IMR-90 (cell line): ENCODE results near the gene MLEC. TPM values are rescaled to one million over a fixed set of nuclear protein-coding genes. Genes with fewer than 3 reads are reported as not detected.

Source experiments
- ATAC-seq: fragments of 200-7000 bp; cut with Tn5 transposase; 2 replicates; pipeline ENCODE4 v1.9.1; 2020; ENCODE audit warnings: low read depth, mild to moderate bottlenecking, moderate library complexity
- BruUV-seq: library from RNA; stranded (reverse); fragments of 400-500 nt; replicated peaks from 2 replicates; lab custom pipeline; 2021; lab: Mats Ljungman, UMichigan
- CTCF ChIA-PET: fragments of 300-600 bp; formaldehyde crosslinking; extraction: SDS; loops from one replicate; lab custom pipeline; 2021; ENCODE audit warnings: antibody characterized with exemption; lab: Yijun Ruan, JAX
- POLR2A ChIA-PET: fragments of 300-600 bp; sonication (Branson Sonifier 250); formaldehyde crosslinking; loops from one replicate; lab custom pipeline; 2022; ENCODE audit warnings: antibody characterized with exemption; ENCODE audit not compliant: unreplicated experiment; lab: Charles Lee
- DNase-seq: peaks from one replicate; pipeline ENCODE4 v3.0.0; 2013
- H2AFZ ChIP-seq: replicated peaks from 2 replicates; pipeline ENCODE3; 2013; ENCODE audit warnings: low read length, mild to moderate bottlenecking; ENCODE audit not compliant: poor library complexity
- H2AK5ac ChIP-seq: 2 replicates; pipeline ENCODE4 v1.6.1; 2013; ENCODE audit warnings: low read depth, low read length, inconsistent platforms
- H2AK9ac ChIP-seq: replicated peaks from 2 replicates; pipeline ENCODE3; 2013; ENCODE audit warnings: mild to moderate bottlenecking, low read depth, low read length, moderate library complexity; ENCODE audit not compliant: poor library complexity
- H2BK120ac ChIP-seq: 2 replicates; pipeline ENCODE4 v1.6.1; 2013; ENCODE audit warnings: low read depth, low read length, inconsistent platforms
- H2BK15ac ChIP-seq: 3 replicates; pipeline ENCODE4 v1.6.1; 2013; ENCODE audit warnings: low read depth, low read length, inconsistent platforms
- H2BK20ac ChIP-seq: 2 replicates; pipeline ENCODE4 v1.6.1; 2013; ENCODE audit warnings: low read depth, mild to moderate bottlenecking, inconsistent platforms, low read length, moderate library complexity
- H2BK5ac ChIP-seq: 2 replicates; pipeline ENCODE4 v1.6.1; 2013; ENCODE audit warnings: mild to moderate bottlenecking, low read depth, low read length, inconsistent platforms; ENCODE audit not compliant: poor library complexity, severe bottlenecking
- H3K14ac ChIP-seq: replicated peaks from 2 replicates; pipeline ENCODE4 v1.6.1; 2013; ENCODE audit warnings: low read depth, low read length, inconsistent platforms
- H3K18ac ChIP-seq: 2 replicates; pipeline ENCODE4 v1.6.1; 2013; ENCODE audit warnings: low read depth, low read length, control low read depth
- H3K23ac ChIP-seq: 2 replicates; pipeline ENCODE4 v1.6.1; 2013; ENCODE audit warnings: low read depth, low read length, inconsistent platforms
- H3K27ac ChIP-seq: 2 replicates; pipeline ENCODE4 v1.5.1; 2013; ENCODE audit warnings: mild to moderate bottlenecking, control low read depth, low read length; ENCODE audit not compliant: insufficient read depth
- H3K27me3 ChIP-seq: 2 replicates; pipeline ENCODE4 v1.6.1; 2013; ENCODE audit warnings: low read length; ENCODE audit not compliant: control insufficient read depth, insufficient read depth
- H3K36me3 ChIP-seq: 2 replicates; pipeline ENCODE4 v1.6.1; 2013; ENCODE audit warnings: low read length, mixed read lengths; ENCODE audit not compliant: control insufficient read depth, insufficient read depth
- H3K4ac ChIP-seq: 2 replicates; pipeline ENCODE4 v1.6.1; 2013; ENCODE audit warnings: low read depth, low read length, inconsistent platforms
- H3K4me1 ChIP-seq: 2 replicates; pipeline ENCODE4 v1.6.1; 2013; ENCODE audit warnings: low read length, mixed read lengths; ENCODE audit not compliant: control insufficient read depth, insufficient read depth
- H3K4me2 ChIP-seq: 2 replicates; pipeline ENCODE4 v1.6.1; 2013; ENCODE audit warnings: low read depth, mild to moderate bottlenecking, control low read depth, low read length, moderate library complexity
- H3K4me3 ChIP-seq: 2 replicates; pipeline ENCODE4 v1.5.1; 2013; ENCODE audit warnings: low read depth, mild to moderate bottlenecking, control low read depth, low read length, moderate library complexity; ENCODE audit not compliant: insufficient read depth
- H3K56ac ChIP-seq: 2 replicates; pipeline ENCODE4 v1.6.1; 2013; ENCODE audit warnings: low read length, inconsistent platforms; ENCODE audit not compliant: insufficient read depth; ENCODE audit errors: extremely low read depth
- H3K79me1 ChIP-seq, 2 experiments: 2 replicates each; pipeline ENCODE4 v1.6.1; 2013; ENCODE audit warnings: low read length in 2 of 2, inconsistent platforms in 1 of 2, low read depth in 1 of 2
- H3K9ac ChIP-seq: 2 replicates; pipeline ENCODE4 v1.6.1; 2013; ENCODE audit warnings: low read depth, low read length, control low read depth
- H3K9me1 ChIP-seq: 2 replicates; pipeline ENCODE4 v1.6.1; 2013; ENCODE audit warnings: low read length, inconsistent platforms; ENCODE audit not compliant: insufficient read depth
- H3K9me3 ChIP-seq: 2 replicates; pipeline ENCODE4 v1.6.1; 2013; ENCODE audit warnings: low read length; ENCODE audit not compliant: control insufficient read depth, insufficient read depth
- H4K20me1 ChIP-seq: 2 replicates; pipeline ENCODE4 v1.6.1; 2013; ENCODE audit warnings: low read length, inconsistent platforms; ENCODE audit not compliant: insufficient read depth
- H4K5ac ChIP-seq: 2 replicates; pipeline ENCODE4 v1.6.1; 2013; ENCODE audit warnings: mild to moderate bottlenecking, low read depth, low read length, control low read depth
- H4K8ac ChIP-seq, 2 experiments: 2 replicates each; pipeline ENCODE4 v1.6.1; 2013; ENCODE audit warnings: low read depth in 2 of 2, low read length in 2 of 2, control low read depth in 1 of 2, inconsistent platforms in 1 of 2
- H4K91ac ChIP-seq: 2 replicates; pipeline ENCODE4 v1.6.1; 2013; ENCODE audit warnings: low read depth, low read length, inconsistent platforms; ENCODE audit not compliant: insufficient read depth
- BHLHE40 ChIP-seq: fragments of 150-350 bp; IDR thresholded peaks from 2 replicates; pipeline ENCODE4 v1.6.1; 2016; ENCODE audit warnings: mild to moderate bottlenecking, low read depth, low read length
- CHD1 ChIP-seq: IDR thresholded peaks from 2 replicates; pipeline ENCODE4 v1.6.1; 2012; ENCODE audit warnings: low read depth, low read length, improper control_type of control experiment
- FOS ChIP-seq: fragments of 150-350 bp; IDR thresholded peaks from 2 replicates; pipeline ENCODE4 v1.6.1; 2016; ENCODE audit warnings: low read depth, low read length
- MAFK ChIP-seq: IDR thresholded peaks from 2 replicates; pipeline ENCODE4 v1.6.1; 2012; ENCODE audit warnings: low read depth, low read length, improper control_type of control experiment
- NFE2L2 ChIP-seq: fragments of 150-350 bp; IDR thresholded peaks from 2 replicates; pipeline ENCODE4 v1.6.1; 2016; ENCODE audit warnings: low read depth, mild to moderate bottlenecking, low read length
- RCOR1 ChIP-seq: IDR thresholded peaks from 2 replicates; pipeline ENCODE4 v1.6.1; 2012; ENCODE audit warnings: mild to moderate bottlenecking, low read length, improper control_type of control experiment; ENCODE audit not compliant: insufficient replicate concordance
- USF2 ChIP-seq: fragments of 150-350 bp; IDR thresholded peaks from 2 replicates; pipeline ENCODE4 v1.6.1; 2017; ENCODE audit warnings: mild to moderate bottlenecking, antibody characterized with exemption, low read length, low read depth
- WGBS, 2 experiments: methylation state at CpG; one replicate each; pipeline versions ENCODE4 v1.1.5 to v1.1.7; 2013; ENCODE audit warnings: missing lambda C conversion rate in 2 of 2; ENCODE audit not compliant: insufficient read length in 1 of 2; ENCODE audit errors: extremely low coverage in 2 of 2; 5-methylcytosine and 5-hydroxymethylcytosine counted together
- dilution Hi-C: fragments of 300-500 bp; cut with HindIII; formaldehyde crosslinking; loops from one replicate; pipeline ENCODE4 v1.14.3; 2018; ENCODE audit warnings: low sequenced_read_pairs; ENCODE audit not compliant: unreplicated experiment
- in situ Hi-C: fragments of 300-500 bp; cut with MboI; formaldehyde crosslinking; loops from 3 replicates; pipeline ENCODE4 v1.14.3; 2019; ENCODE audit warnings: low sequenced_read_pairs, inconsistent platforms, mixed read lengths
- intact Hi-C: fragments of 100-400 bp; cut with micrococcal nuclease; formaldehyde crosslinking; loops from 2 replicates; pipeline ENCODE4 v1.10.0; 2022
- polyA plus RNA-seq, 3 experiments: library from polyadenylated mRNA; depleted of rRNA; stranded (reverse); fragments of >200 nt; gene quantifications; 2 replicates each; pipeline ENCODE4 v1.2.3, GENCODE V29; 2012; ENCODE audit warnings: low replicate concordance in 1 of 3
- total RNA-seq: library from RNA; depleted of rRNA; stranded (reverse); fragments of >200 nt; gene quantifications from 2 replicates; pipeline ENCODE4 v1.2.3, GENCODE V29; 2012

MLEC gene
- total and polyA plus RNA-seq, 2 of the 4 experiments (the other 2 are of a cell fraction) = 44.1 to 137 TPM

- H3K4me2 ChIP-seq = no peak overlapping the region
- H3K27ac ChIP-seq = no peak overlapping the region
- no TSS peak for BruUV-seq
- no peaks in the 10 kb centered on the region; the same call in 1 of the 2 replicates for H4K20me1 ChIP-seq
- TF ChIP-seq MAFK (no peak), FOS (no peak), NFE2L2 (no peak), RCOR1 (no peak), USF2 (no peak), BHLHE40 (no peak), CHD1 (no peak)
- no peak overlapping the region for H2BK120ac ChIP-seq
- no peak overlapping the region for H3K4me3 ChIP-seq
- no peak overlapping the region for H2BK20ac ChIP-seq
- H2BK15ac ChIP-seq = no peak overlapping the region
- POLR2A ChIA-PET = no interaction called here
- peaks cover 11% of the 10 kb centered on the region; the same call in 1 of the 2 replicates for H3K4me1 ChIP-seq
- H2AK5ac ChIP-seq = no peak overlapping the region
- H3K36me3 ChIP-seq = peaks cover 47% of the 10 kb centered on the region
- intact Hi-C loops (no loop called here), dilution Hi-C loops (no loop called here), in situ Hi-C loops (no loop called here)
- no peaks in the 10 kb centered on the region for H3K27me3 ChIP-seq
- CTCF ChIA-PET = no interaction called here
- no peak overlapping the region for H3K9ac ChIP-seq
- peaks cover 21 to 38% of the 10 kb centered on the region in 2 experiments; a peak in 3 of 4 replicates for H3K79me1 ChIP-seq
- H4K5ac ChIP-seq = no peak overlapping the region
- no peak overlapping the region for H2AK9ac ChIP-seq
- no peak overlapping the region for H3K18ac ChIP-seq
- ATAC-seq (no peak), DNase-seq (no peak)
- no peak overlapping the region for H2AFZ ChIP-seq
- no peak overlapping the region for H3K56ac ChIP-seq
- H3K9me3 ChIP-seq = no peaks in the 10 kb centered on the region
- H3K23ac ChIP-seq = no peak overlapping the region
- no peak overlapping the region for H4K91ac ChIP-seq
- no CpG with 5 or more reads among the region's 2 CpGs for WGBS, 2 experiments
- H3K14ac ChIP-seq = no peak overlapping the region
- no peak overlapping the region for H4K8ac ChIP-seq
- no peak overlapping the region for H3K4ac ChIP-seq
- H3K9me1 ChIP-seq = peaks cover 11% of the 10 kb centered on the region
- H2BK5ac ChIP-seq = no peak overlapping the region
Measured at GRCh38 chr12:120719072-120719471, 32.1 kb downstream of the MLEC start.
